Effector memory CD8-positive, alpha-beta T cell (primary cell): Measurements from ENCODE around the gene PLA2G5.

ENCODE experiments used
- ATAC-seq: fragments of 150-1000 bp; cut with Tn5 transposase; replicated peaks from 2 replicates; pipeline ENCODE4 v1.10.0; 2021; ENCODE audit warnings: mild to moderate bottlenecking, moderate library complexity
- DNase-seq, 3 experiments: peaks; one replicate each; pipeline ENCODE4 v3.0.0; 2021
- H3K27ac Mint-ChIP-seq, 2 donors: one replicate each; pipeline ENCODE4 v1.8.0; 2022; ENCODE audit warnings: mild to moderate bottlenecking in 2 of 2, mixed read lengths in 2 of 2, moderate library complexity in 2 of 2
- H3K27me3 Mint-ChIP-seq, 2 donors: one replicate each; pipeline ENCODE4 v1.8.0; 2022; ENCODE audit warnings: mixed read lengths in 2 of 2
- H3K36me3 Mint-ChIP-seq: one replicate; pipeline ENCODE4 v1.8.0; 2022; ENCODE audit warnings: mild to moderate bottlenecking, moderate library complexity, mixed read lengths; ENCODE audit not compliant: insufficient read depth
- H3K4me1 Mint-ChIP-seq, 2 donors: one replicate each; pipeline ENCODE4 v1.8.0; 2022; ENCODE audit warnings: low read depth in 2 of 2, mixed read lengths in 2 of 2
- H3K4me3 Mint-ChIP-seq, 2 donors: one replicate each; pipeline ENCODE4 v1.8.0; 2022; ENCODE audit warnings: mild to moderate bottlenecking in 2 of 2, mixed read lengths in 2 of 2, moderate library complexity in 2 of 2
- H3K9me3 Mint-ChIP-seq, 2 donors: one replicate each; pipeline ENCODE4 v1.8.0; 2022; ENCODE audit warnings: mixed read lengths in 2 of 2

PLA2G5 gene

GRCh38 chr1:20102875-20103274 is 32.9 kb downstream of the PLA2G5 start:
- Mint-ChIP-seq H3K9me3 (no peaks in the 10 kb centered on the region), H3K36me3 (no peaks in the 10 kb centered on the region), H3K27me3 (peaks cover 0 to under 1% of the 10 kb centered on the region in 2 donors), H3K27ac (no peak overlapping the region), H3K4me3 (no peak overlapping the region), H3K4me1 (peaks cover 2 to 3% of the 10 kb centered on the region in 2 donors)
- ATAC-seq (no peak), DNase-seq (no peak)

- no peak overlapping the region for H3K4me3 Mint-ChIP-seq
- H3K36me3 Mint-ChIP-seq: no peaks in the 10 kb centered on the region
- no peaks in the 10 kb centered on the region for H3K9me3 Mint-ChIP-seq
- H3K4me1 Mint-ChIP-seq: peaks cover 2 to 3% of the 10 kb centered on the region in 2 donors
- no peak overlapping the region for H3K27ac Mint-ChIP-seq
- ATAC-seq (no peak), DNase-seq (no peak)
- peaks cover 7 to 30% of the 10 kb centered on the region in 2 donors for H3K27me3 Mint-ChIP-seq
These were observed 35.9 kb downstream of the PLA2G5 start for GRCh38 chr1:20105856-20106255.

- no peak overlapping the region for H3K4me3 Mint-ChIP-seq
- peaks cover 8 to 35% of the 10 kb centered on the region in 2 donors for H3K27me3 Mint-ChIP-seq
- no peak for DNase-seq
- ATAC-seq: no peak
- H3K27ac Mint-ChIP-seq: no peak overlapping the region
- H3K36me3 Mint-ChIP-seq: no peaks in the 10 kb centered on the region
- H3K4me1 Mint-ChIP-seq: no peaks in the 10 kb centered on the region
- H3K9me3 Mint-ChIP-seq: no peaks in the 10 kb centered on the region
These were observed 37.4 kb downstream of the PLA2G5 start for GRCh38 chr1:20107351-20107750.

GRCh38 chr1:20107796-20108195 is 37.8 kb downstream of the PLA2G5 start:
- H3K4me3 Mint-ChIP-seq: no peak overlapping the region
- DNase-seq (no peak), ATAC-seq (no peak)
- no peaks in the 10 kb centered on the region for H3K9me3 Mint-ChIP-seq
- no peaks in the 10 kb centered on the region for H3K4me1 Mint-ChIP-seq
- no peak overlapping the region for H3K27ac Mint-ChIP-seq
- no peaks in the 10 kb centered on the region for H3K36me3 Mint-ChIP-seq
- H3K27me3 Mint-ChIP-seq: peaks cover 12 to 40% of the 10 kb centered on the region in 2 donors

- H3K27me3 Mint-ChIP-seq: peaks cover 19 to 47% of the 10 kb centered on the region in 2 donors
- no peaks in the 10 kb centered on the region for H3K36me3 Mint-ChIP-seq
- H3K9me3 Mint-ChIP-seq: no peaks in the 10 kb centered on the region
- H3K27ac Mint-ChIP-seq: no peak overlapping the region
- ATAC-seq (no peak), DNase-seq (no peak)
- H3K4me3 Mint-ChIP-seq: no peak overlapping the region
- no peaks in the 10 kb centered on the region for H3K4me1 Mint-ChIP-seq
These were observed 38.6 kb downstream of the PLA2G5 start for GRCh38 chr1:20108366-20109123.

GRCh38 chr1:20109223-20109856 is 39.3 kb downstream of the PLA2G5 start:
- H3K4me1 Mint-ChIP-seq: no peaks in the 10 kb centered on the region
- H3K36me3 Mint-ChIP-seq: no peaks in the 10 kb centered on the region
- no peak for DNase-seq
- no peaks in the 10 kb centered on the region for H3K9me3 Mint-ChIP-seq
- H3K27me3 Mint-ChIP-seq: peaks cover 23 to 55% of the 10 kb centered on the region in 2 donors
- no peak overlapping the region for H3K27ac Mint-ChIP-seq
- ATAC-seq: no peak
- H3K4me3 Mint-ChIP-seq: no peak overlapping the region

GRCh38 chr1:20110679-20111078 is 40.7 kb downstream of the PLA2G5 start:
- no peaks in the 10 kb centered on the region for H3K9me3 Mint-ChIP-seq
- no peaks in the 10 kb centered on the region for H3K36me3 Mint-ChIP-seq
- no peak overlapping the region for H3K27ac Mint-ChIP-seq
- ATAC-seq (no peak), DNase-seq (no peak)
- H3K27me3 Mint-ChIP-seq: peaks cover 25 to 69% of the 10 kb centered on the region in 2 donors
- H3K4me1 Mint-ChIP-seq: no peaks in the 10 kb centered on the region
- H3K4me3 Mint-ChIP-seq: no peak overlapping the region

GRCh38 chr1:20111452-20111851 is 41.5 kb downstream of the PLA2G5 start:
- DNase-seq (no peak), ATAC-seq (no peak)
- H3K9me3 Mint-ChIP-seq: no peaks in the 10 kb centered on the region
- no peaks in the 10 kb centered on the region for H3K4me1 Mint-ChIP-seq
- no peak overlapping the region for H3K27ac Mint-ChIP-seq
- H3K4me3 Mint-ChIP-seq: no peak overlapping the region
- H3K27me3 Mint-ChIP-seq: peaks cover 32 to 76% of the 10 kb centered on the region in 2 donors
- no peaks in the 10 kb centered on the region for H3K36me3 Mint-ChIP-seq

- Mint-ChIP-seq H3K4me1 (no peaks in the 10 kb centered on the region), H3K27ac (no peak overlapping the region), H3K4me3 (no peak overlapping the region), H3K9me3 (no peaks in the 10 kb centered on the region), H3K27me3 (peaks cover 36 to 84% of the 10 kb centered on the region in 2 donors), H3K36me3 (no peaks in the 10 kb centered on the region)
- ATAC-seq: no peak
- no peak for DNase-seq
These were observed 42.4 kb downstream of the PLA2G5 start for GRCh38 chr1:20112279-20113000.

- no peaks in the 10 kb centered on the region for H3K36me3 Mint-ChIP-seq
- ATAC-seq (no peak), DNase-seq (no peak)
- no peak overlapping the region for H3K4me3 Mint-ChIP-seq
- H3K4me1 Mint-ChIP-seq: no peaks in the 10 kb centered on the region
- H3K9me3 Mint-ChIP-seq: no peaks in the 10 kb centered on the region
- peaks cover 31 to 88% of the 10 kb centered on the region in 2 donors for H3K27me3 Mint-ChIP-seq
- no peak overlapping the region for H3K27ac Mint-ChIP-seq
These were observed 44.1 kb downstream of the PLA2G5 start for GRCh38 chr1:20114021-20114648.

GRCh38 chr1:20115479-20115878 is 45.5 kb downstream of the PLA2G5 start:
- Mint-ChIP-seq H3K27ac (no peak overlapping the region), H3K27me3 (peaks cover 39 to 88% of the 10 kb centered on the region in 2 donors), H3K4me3 (no peak overlapping the region), H3K36me3 (no peaks in the 10 kb centered on the region), H3K4me1 (no peaks in the 10 kb centered on the region), H3K9me3 (no peaks in the 10 kb centered on the region)
- ATAC-seq: no peak
- no peak for DNase-seq

GRCh38 chr1:20115916-20116315 is 45.9 kb downstream of the PLA2G5 start:
- ATAC-seq (no peak), DNase-seq (no peak)
- no peak overlapping the region for H3K4me3 Mint-ChIP-seq
- H3K4me1 Mint-ChIP-seq: no peaks in the 10 kb centered on the region
- no peaks in the 10 kb centered on the region for H3K36me3 Mint-ChIP-seq
- H3K9me3 Mint-ChIP-seq: no peaks in the 10 kb centered on the region
- no peak overlapping the region for H3K27ac Mint-ChIP-seq
- H3K27me3 Mint-ChIP-seq: peaks cover 42 to 87% of the 10 kb centered on the region in 2 donors

- ATAC-seq (no peak), DNase-seq (no peak)
- H3K36me3 Mint-ChIP-seq: no peaks in the 10 kb centered on the region
- H3K4me3 Mint-ChIP-seq: no peak overlapping the region
- H3K27me3 Mint-ChIP-seq: peaks cover 54 to 96% of the 10 kb centered on the region in 2 donors
- H3K27ac Mint-ChIP-seq: no peak overlapping the region
- H3K4me1 Mint-ChIP-seq: no peaks in the 10 kb centered on the region
- H3K9me3 Mint-ChIP-seq: no peaks in the 10 kb centered on the region
These were observed 47.2 kb downstream of the PLA2G5 start for GRCh38 chr1:20117236-20117635.
